Neural cell (in vitro differentiated cells): ENCODE results near the gene AFF3. TPM values are rescaled to one million over a fixed set of nuclear protein-coding genes. Genes with fewer than 3 reads are reported as not detected.

ENCODE experiments used
- H2AFZ ChIP-seq: fragments of 200-600, 300-800 bp; sonication (generic), shearing (Covaris generic); 2 replicates; pipeline ENCODE4 v1.6.0; 2014; ENCODE audit warnings: low read depth, mild to moderate bottlenecking, antibody characterized with exemption, low read length, moderate library complexity
- H3F3A ChIP-seq: fragments of 200-600 bp; shearing (Covaris generic); 2 replicates; pipeline ENCODE4 v1.6.1; 2016; ENCODE audit warnings: mild to moderate bottlenecking, moderate library complexity, mixed read lengths, antibody characterized with exemption, low read length; ENCODE audit not compliant: insufficient read depth, poor library complexity, severe bottlenecking
- H3K27ac ChIP-seq: fragments of 200-600, 300-800 bp; sonication (generic), shearing (Covaris generic); 2 replicates; pipeline ENCODE4 v1.5.1; 2014; ENCODE audit warnings: mild to moderate bottlenecking, low read length, moderate library complexity
- H3K27me3 ChIP-seq: fragments of 300-800, 200-600 bp; sonication (generic), shearing (Covaris generic); 2 replicates; pipeline ENCODE4 v1.6.0; 2014; ENCODE audit warnings: mild to moderate bottlenecking, low read depth, low read length, moderate library complexity; ENCODE audit not compliant: insufficient read depth
- H3K36me3 ChIP-seq: fragments of 300-800, 200-600 bp; sonication (generic), shearing (Covaris generic); 2 replicates; pipeline ENCODE4 v1.5.1; 2014; ENCODE audit warnings: mild to moderate bottlenecking, antibody characterized with exemption, low read length, moderate library complexity; ENCODE audit not compliant: insufficient read depth
- H3K4me2 ChIP-seq: fragments of 300-800, 200-600 bp; sonication (generic), shearing (Covaris generic); 2 replicates; pipeline ENCODE4 v1.6.0; 2014; ENCODE audit warnings: mild to moderate bottlenecking, low read length
- H3K4me3 ChIP-seq: fragments of 300-800, 200-600 bp; sonication (generic), shearing (Covaris generic); 2 replicates; pipeline ENCODE4 v1.5.1; 2014; ENCODE audit warnings: mild to moderate bottlenecking, low read length, moderate library complexity
- H3K79me2 ChIP-seq: fragments of 200-600 bp; shearing (Covaris generic); replicated peaks from 2 replicates; pipeline ENCODE4 v1.6.0; 2014; ENCODE audit warnings: mild to moderate bottlenecking, low read length, moderate library complexity; ENCODE audit not compliant: insufficient read depth
- H3K9ac ChIP-seq: fragments of 300-800, 200-600 bp; sonication (generic), shearing (Covaris generic); 2 replicates; pipeline ENCODE4 v1.6.1; 2016; ENCODE audit warnings: mild to moderate bottlenecking, low read length, mixed read lengths
- H3K9me2 ChIP-seq: fragments of 200-600 bp; shearing (Covaris generic); 2 replicates; pipeline ENCODE4 v1.6.1; 2016; ENCODE audit warnings: mild to moderate bottlenecking, low read length, mixed read lengths; ENCODE audit not compliant: insufficient read depth
- H3K9me3 ChIP-seq: fragments of 200-600, 300-800 bp; sonication (generic), shearing (Covaris generic); 2 replicates; pipeline ENCODE4 v1.6.1; 2016; ENCODE audit warnings: mild to moderate bottlenecking, mixed run types, low read length, moderate library complexity, mixed read lengths
- H4K20me1 ChIP-seq: fragments of 200-600 bp; shearing (Covaris generic); 2 replicates; pipeline ENCODE4 v1.6.1; 2016; ENCODE audit warnings: mild to moderate bottlenecking, mixed run types; ENCODE audit not compliant: insufficient read depth
- EP300 ChIP-seq: fragments of 450-650 bp; conservative IDR thresholded peaks from 2 replicates; pipeline ENCODE4 v1.6.1; 2014; ENCODE audit warnings: antibody characterized with exemption, mild to moderate bottlenecking, moderate library complexity; ENCODE audit not compliant: poor library complexity, severe bottlenecking
- EZH2 ChIP-seq: fragments of 200-600, 300-800 bp; shearing (Covaris generic), sonication (generic); IDR thresholded peaks from 2 replicates; pipeline ENCODE4 v1.6.1; 2014; ENCODE audit warnings: antibody characterized with exemption, low read length, borderline replicate concordance, mild to moderate bottlenecking; ENCODE audit not compliant: insufficient read depth, poor library complexity, severe bottlenecking
- MXI1 ChIP-seq: fragments of 450-650 bp; conservative IDR thresholded peaks from 2 replicates; pipeline ENCODE4 v1.6.1; 2014; ENCODE audit warnings: antibody characterized with exemption, mild to moderate bottlenecking; ENCODE audit not compliant: poor library complexity, severe bottlenecking
- POLR2AphosphoS5 ChIP-seq: IDR thresholded peaks from 2 replicates; pipeline ENCODE4 v1.6.1; 2012
- RAD21 ChIP-seq: fragments of 450-650 bp; conservative IDR thresholded peaks from 2 replicates; pipeline ENCODE4 v1.6.1; 2014; ENCODE audit warnings: antibody characterized with exemption, mild to moderate bottlenecking, moderate library complexity
- SMC3 ChIP-seq: fragments of 450-650 bp; conservative IDR thresholded peaks from 2 replicates; pipeline ENCODE4 v1.6.1; 2014; ENCODE audit warnings: antibody characterized with exemption, mild to moderate bottlenecking, moderate library complexity; ENCODE audit not compliant: poor library complexity
- TAF1 ChIP-seq: IDR thresholded peaks from 2 replicates; pipeline ENCODE4 v1.6.1; 2012; ENCODE audit warnings: low read depth
- polyA plus RNA-seq: library from polyadenylated mRNA; depleted of rRNA; stranded (reverse); fragments of >200 nt; gene quantifications from 2 replicates; pipeline ENCODE4 v1.2.3, GENCODE V29; 2014
- TF ChIP-seq, protein P1 (sequence below): IDR thresholded peaks from 2 replicates; pipeline ENCODE4 v1.6.1; 2012; ENCODE audit warnings: borderline replicate concordance
- TF ChIP-seq, protein P2 (sequence below): fragments of 450-650 bp; IDR thresholded peaks from 2 replicates; pipeline ENCODE4 v1.5.1; 2014; ENCODE audit warnings: antibody characterized with exemption, mild to moderate bottlenecking, moderate library complexity; ENCODE audit not compliant: poor library complexity, severe bottlenecking

Gene AFF3
- polyA plus RNA-seq, 1 donor from 2014 or later: 5.1 TPM

DNA sequence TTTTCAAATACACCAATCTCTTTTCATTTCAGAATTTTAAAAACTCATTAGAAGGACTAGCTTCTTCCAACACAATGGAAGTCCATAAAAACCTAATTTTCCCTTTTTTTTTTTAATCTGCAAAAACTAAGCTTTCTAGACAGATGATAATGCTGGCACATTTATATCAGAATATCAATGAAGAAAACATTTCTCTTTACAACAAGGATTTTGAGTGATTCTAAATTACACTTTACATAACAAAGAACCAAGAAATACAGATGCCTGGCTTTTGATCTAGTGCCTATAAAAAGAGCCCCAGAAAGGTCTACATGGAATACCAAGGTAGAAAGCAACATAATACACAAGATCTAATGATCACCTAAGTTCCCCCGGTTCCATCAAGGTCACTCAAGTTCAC, 108.0 kb downstream of the AFF3 start:
- TF ChIP-seq, protein P1, sequence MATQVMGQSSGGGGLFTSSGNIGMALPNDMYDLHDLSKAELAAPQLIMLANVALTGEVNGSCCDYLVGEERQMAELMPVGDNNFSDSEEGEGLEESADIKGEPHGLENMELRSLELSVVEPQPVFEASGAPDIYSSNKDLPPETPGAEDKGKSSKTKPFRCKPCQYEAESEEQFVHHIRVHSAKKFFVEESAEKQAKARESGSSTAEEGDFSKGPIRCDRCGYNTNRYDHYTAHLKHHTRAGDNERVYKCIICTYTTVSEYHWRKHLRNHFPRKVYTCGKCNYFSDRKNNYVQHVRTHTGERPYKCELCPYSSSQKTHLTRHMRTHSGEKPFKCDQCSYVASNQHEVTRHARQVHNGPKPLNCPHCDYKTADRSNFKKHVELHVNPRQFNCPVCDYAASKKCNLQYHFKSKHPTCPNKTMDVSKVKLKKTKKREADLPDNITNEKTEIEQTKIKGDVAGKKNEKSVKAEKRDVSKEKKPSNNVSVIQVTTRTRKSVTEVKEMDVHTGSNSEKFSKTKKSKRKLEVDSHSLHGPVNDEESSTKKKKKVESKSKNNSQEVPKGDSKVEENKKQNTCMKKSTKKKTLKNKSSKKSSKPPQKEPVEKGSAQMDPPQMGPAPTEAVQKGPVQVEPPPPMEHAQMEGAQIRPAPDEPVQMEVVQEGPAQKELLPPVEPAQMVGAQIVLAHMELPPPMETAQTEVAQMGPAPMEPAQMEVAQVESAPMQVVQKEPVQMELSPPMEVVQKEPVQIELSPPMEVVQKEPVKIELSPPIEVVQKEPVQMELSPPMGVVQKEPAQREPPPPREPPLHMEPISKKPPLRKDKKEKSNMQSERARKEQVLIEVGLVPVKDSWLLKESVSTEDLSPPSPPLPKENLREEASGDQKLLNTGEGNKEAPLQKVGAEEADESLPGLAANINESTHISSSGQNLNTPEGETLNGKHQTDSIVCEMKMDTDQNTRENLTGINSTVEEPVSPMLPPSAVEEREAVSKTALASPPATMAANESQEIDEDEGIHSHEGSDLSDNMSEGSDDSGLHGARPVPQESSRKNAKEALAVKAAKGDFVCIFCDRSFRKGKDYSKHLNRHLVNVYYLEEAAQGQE: no peak
- TF ChIP-seq POLR2AphosphoS5 (no peak), EP300 (no peak), TAF1 (no peak), SMC3 (no peak), MXI1 (no peak), RAD21 (no peak), EZH2 (no peak)
- TF ChIP-seq, protein P2, sequence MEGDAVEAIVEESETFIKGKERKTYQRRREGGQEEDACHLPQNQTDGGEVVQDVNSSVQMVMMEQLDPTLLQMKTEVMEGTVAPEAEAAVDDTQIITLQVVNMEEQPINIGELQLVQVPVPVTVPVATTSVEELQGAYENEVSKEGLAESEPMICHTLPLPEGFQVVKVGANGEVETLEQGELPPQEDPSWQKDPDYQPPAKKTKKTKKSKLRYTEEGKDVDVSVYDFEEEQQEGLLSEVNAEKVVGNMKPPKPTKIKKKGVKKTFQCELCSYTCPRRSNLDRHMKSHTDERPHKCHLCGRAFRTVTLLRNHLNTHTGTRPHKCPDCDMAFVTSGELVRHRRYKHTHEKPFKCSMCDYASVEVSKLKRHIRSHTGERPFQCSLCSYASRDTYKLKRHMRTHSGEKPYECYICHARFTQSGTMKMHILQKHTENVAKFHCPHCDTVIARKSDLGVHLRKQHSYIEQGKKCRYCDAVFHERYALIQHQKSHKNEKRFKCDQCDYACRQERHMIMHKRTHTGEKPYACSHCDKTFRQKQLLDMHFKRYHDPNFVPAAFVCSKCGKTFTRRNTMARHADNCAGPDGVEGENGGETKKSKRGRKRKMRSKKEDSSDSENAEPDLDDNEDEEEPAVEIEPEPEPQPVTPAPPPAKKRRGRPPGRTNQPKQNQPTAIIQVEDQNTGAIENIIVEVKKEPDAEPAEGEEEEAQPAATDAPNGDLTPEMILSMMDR: no peak
- Histone ChIP-seq H4K20me1 (no peaks in the 10 kb centered on the region), H3K9ac (no peak overlapping the region), H3K4me2 (no peak overlapping the region), H3K4me3 (no peak overlapping the region), H3K79me2 (no peaks in the 10 kb centered on the region), H3F3A (no peaks in the 10 kb centered on the region), H3K36me3 (no peaks in the 10 kb centered on the region), H3K9me3 (no peaks in the 10 kb centered on the region), H3K9me2 (no peaks in the 10 kb centered on the region), H2AFZ (no peak overlapping the region), H3K27ac (no peak overlapping the region), H3K27me3 (no peaks in the 10 kb centered on the region)

DNA sequence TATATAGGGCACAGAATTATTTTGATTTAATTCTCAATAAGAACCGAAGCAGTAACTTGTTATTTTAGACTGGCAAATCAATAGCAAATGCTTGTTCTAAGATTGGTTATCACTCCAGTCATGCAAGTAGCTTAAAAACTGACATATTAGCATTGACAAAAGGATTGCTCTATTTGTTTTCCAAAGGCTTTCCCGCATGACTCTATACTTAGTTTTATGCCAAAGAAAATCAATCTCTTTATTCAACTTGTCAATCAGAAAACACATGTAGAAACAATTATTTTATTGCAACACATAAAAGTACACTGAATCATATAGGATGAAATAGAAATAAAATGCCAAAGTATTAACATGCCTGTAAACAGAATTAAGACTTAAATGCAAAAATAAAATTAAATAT, 108.4 kb downstream of the AFF3 start:
- Histone ChIP-seq H2AFZ (no peak overlapping the region), H3K27me3 (no peaks in the 10 kb centered on the region), H3K9me3 (no peaks in the 10 kb centered on the region), H3K79me2 (no peaks in the 10 kb centered on the region), H4K20me1 (no peaks in the 10 kb centered on the region), H3K4me3 (no peak overlapping the region), H3K9me2 (no peaks in the 10 kb centered on the region), H3K9ac (no peak overlapping the region), H3K4me2 (no peak overlapping the region), H3K36me3 (no peaks in the 10 kb centered on the region), H3F3A (no peaks in the 10 kb centered on the region), H3K27ac (no peak overlapping the region)
- no peak for TF ChIP-seq SMC3
- peak; percentile 14 for TF ChIP-seq POLR2AphosphoS5
- TF ChIP-seq, protein P1: no peak
- TF ChIP-seq EZH2: no peak
- peak; percentile 56 for TF ChIP-seq EP300
- no peak for TF ChIP-seq TAF1
